ENCODE results near the gene TCF25. TPM values are rescaled to one million over a fixed set of nuclear protein-coding genes. Genes with fewer than 3 reads are reported as not detected.
"Not testable (repeated sequence)": the region's sequence is repeated elsewhere in the genome, so short reads cannot be mapped to it uniquely, and the experiment has no call there.

The TCF25 gene
- total RNA-seq, 1 donor from 2014 or later: 83.2 TPM

- DNase-seq (no peak), ATAC-seq (ENCODE audit: poor library complexity) (no peak)
- intact Hi-C loops (cut with DNase I): loop anchor here (10.0 kb wide), 1 partner anchor 163 kb away; the partner anchor contains the start of gene SPATA2L
Measured at GRCh38 chr16:89867918-89868317, 5.5 kb upstream of the TCF25 start.

GRCh38 chr16:89869911-89870310, 3.5 kb upstream of the TCF25 start:
- no peak for DNase-seq
- ATAC-seq (ENCODE audit: poor library complexity): no peak
- intact Hi-C loops (cut with DNase I): loop anchor here (10.0 kb wide), 1 partner anchor 165 kb away; the partner anchor contains the start of gene SPATA2L

GRCh38 chr16:89870440-89870839, 3.0 kb upstream of the TCF25 start:
- DNase-seq (peak; percentile 20), ATAC-seq (ENCODE audit: poor library complexity) (no peak)
- intact Hi-C loops (cut with DNase I): no loop called here

GRCh38 chr16:89871895-89872294, 1.5 kb upstream of the TCF25 start:
- no peak for ATAC-seq (ENCODE audit: poor library complexity)
- intact Hi-C loops (cut with DNase I): no loop called here
- DNase-seq: peak; percentile 3

- intact Hi-C loops (cut with DNase I): no loop called here
- DNase-seq (peak; percentile 97), ATAC-seq (ENCODE audit: poor library complexity) (peak; percentile 94)
Measured at GRCh38 chr16:89873972-89874689, 739 bp downstream of the TCF25 start.

- ATAC-seq (ENCODE audit: poor library complexity); DNase-seq; intact Hi-C loops (cut with DNase I): not testable (repeated sequence)
Measured at GRCh38 chr16:89879123-89879522, 5.7 kb downstream of the TCF25 start.

GRCh38 chr16:89880477-89881367, 7.3 kb downstream of the TCF25 start:
- DNase-seq (no peak), ATAC-seq (ENCODE audit: poor library complexity) (no peak)
- intact Hi-C loops (cut with DNase I): no loop called here

GRCh38 chr16:89881368-89881730, 8.0 kb downstream of the TCF25 start:
- DNase-seq (no peak), ATAC-seq (ENCODE audit: poor library complexity) (no peak)
- intact Hi-C loops (cut with DNase I): no loop called here

GRCh38 chr16:89883346-89884040, 10.1 kb downstream of the TCF25 start:
- intact Hi-C loops (cut with DNase I): no loop called here
- no peak for DNase-seq
- ATAC-seq (ENCODE audit: poor library complexity): no peak

GRCh38 chr16:89884041-89884421, 10.6 kb downstream of the TCF25 start:
- intact Hi-C loops (cut with DNase I): no loop called here
- DNase-seq (no peak), ATAC-seq (ENCODE audit: poor library complexity) (no peak)

GRCh38 chr16:89887243-89887642, 13.9 kb downstream of the TCF25 start:
- no peak for ATAC-seq (ENCODE audit: poor library complexity)
- intact Hi-C loops (cut with DNase I): no loop called here
- no peak for DNase-seq

- ATAC-seq (ENCODE audit: poor library complexity): no peak
- intact Hi-C loops (cut with DNase I): no loop called here
- no peak for DNase-seq
Measured at GRCh38 chr16:89890200-89890599, 16.8 kb downstream of the TCF25 start.

- ATAC-seq (ENCODE audit: poor library complexity) (no peak), DNase-seq (no peak)
- intact Hi-C loops (cut with DNase I): no loop called here
Measured at GRCh38 chr16:89890886-89891657, 17.7 kb downstream of the TCF25 start.

GRCh38 chr16:89892055-89892630, 18.8 kb downstream of the TCF25 start:
- intact Hi-C loops (cut with DNase I): no loop called here
- ATAC-seq (ENCODE audit: poor library complexity): no peak
- DNase-seq: no peak

- no peak for DNase-seq
- ATAC-seq (ENCODE audit: poor library complexity): no peak
- intact Hi-C loops (cut with DNase I): no loop called here
Measured at GRCh38 chr16:89892635-89893034, 19.2 kb downstream of the TCF25 start.

- ATAC-seq (ENCODE audit: poor library complexity): no peak
- intact Hi-C loops (cut with DNase I): no loop called here
- no peak for DNase-seq
Measured at GRCh38 chr16:89893642-89894548, 20.5 kb downstream of the TCF25 start.

- intact Hi-C loops (cut with DNase I): no loop called here
- ATAC-seq (ENCODE audit: poor library complexity): no peak
- no peak for DNase-seq
Measured at GRCh38 chr16:89895482-89896250, 22.3 kb downstream of the TCF25 start.
